ENCODE data around the gene FXN.
A peak's percentile ranks its signal among the peaks of the same experiment; 100 is the strongest.
"Not testable (repeated sequence)": the region's sequence is repeated elsewhere in the genome, so short reads cannot be mapped to it uniquely, and the experiment has no call there.

FXN gene

GRCh38 chr9:69107771-69108170 is 72.2 kb downstream of the FXN start:
- DNase-seq = no peak

- not testable (repeated sequence) for DNase-seq
Measured at GRCh38 chr9:69108706-69109105, 73.2 kb downstream of the FXN start.

GRCh38 chr9:69109152-69109551 is 73.6 kb downstream of the FXN start:
- DNase-seq = no peak

GRCh38 chr9:69112646-69113045 is 77.1 kb downstream of the FXN start:
- not testable (repeated sequence) for DNase-seq

GRCh38 chr9:69115621-69116020 is 80.1 kb downstream of the FXN start:
- no peak for DNase-seq

GRCh38 chr9:69118656-69119055 is 83.1 kb downstream of the FXN start:
- no peak for DNase-seq

GRCh38 chr9:69120380-69121154 is 85.0 kb downstream of the FXN start:
- no peak for DNase-seq

GRCh38 chr9:69121155-69122081 is 85.9 kb downstream of the FXN start:
- DNase-seq = peak in 1 of 2 experiments; percentile 10

- DNase-seq = peak; percentile 37
Measured at GRCh38 chr9:69122082-69122548, 86.6 kb downstream of the FXN start.

GRCh38 chr9:69122549-69123141 is 87.1 kb downstream of the FXN start:
- no peak for DNase-seq

GRCh38 chr9:69130456-69131441 is 95.2 kb downstream of the FXN start:
- DNase-seq = no peak

GRCh38 chr9:69131682-69132081 is 96.1 kb downstream of the FXN start:
- no peak for DNase-seq

- no peak for DNase-seq
Measured at GRCh38 chr9:69132361-69132760, 96.8 kb downstream of the FXN start.

- DNase-seq = no peak
Measured at GRCh38 chr9:69134412-69134811, 98.9 kb downstream of the FXN start.

- DNase-seq = no peak
Measured at GRCh38 chr9:69136185-69136584, 100.6 kb downstream of the FXN start.

- no peak for DNase-seq
Measured at GRCh38 chr9:69136779-69137178, 101.2 kb downstream of the FXN start.

- no peak for DNase-seq
Measured at GRCh38 chr9:69137311-69137710, 101.8 kb downstream of the FXN start.

- no peak for DNase-seq
Measured at GRCh38 chr9:69139596-69139995, 104.0 kb downstream of the FXN start.

GRCh38 chr9:69140123-69140735 is 104.7 kb downstream of the FXN start:
- DNase-seq = no peak

GRCh38 chr9:69141851-69142250 is 106.3 kb downstream of the FXN start:
- DNase-seq = no peak

GRCh38 chr9:69143291-69143690 is 107.7 kb downstream of the FXN start:
- DNase-seq = no peak
